ENCODE data around the gene OS9.

- TF ChIP-seq, protein P1, sequence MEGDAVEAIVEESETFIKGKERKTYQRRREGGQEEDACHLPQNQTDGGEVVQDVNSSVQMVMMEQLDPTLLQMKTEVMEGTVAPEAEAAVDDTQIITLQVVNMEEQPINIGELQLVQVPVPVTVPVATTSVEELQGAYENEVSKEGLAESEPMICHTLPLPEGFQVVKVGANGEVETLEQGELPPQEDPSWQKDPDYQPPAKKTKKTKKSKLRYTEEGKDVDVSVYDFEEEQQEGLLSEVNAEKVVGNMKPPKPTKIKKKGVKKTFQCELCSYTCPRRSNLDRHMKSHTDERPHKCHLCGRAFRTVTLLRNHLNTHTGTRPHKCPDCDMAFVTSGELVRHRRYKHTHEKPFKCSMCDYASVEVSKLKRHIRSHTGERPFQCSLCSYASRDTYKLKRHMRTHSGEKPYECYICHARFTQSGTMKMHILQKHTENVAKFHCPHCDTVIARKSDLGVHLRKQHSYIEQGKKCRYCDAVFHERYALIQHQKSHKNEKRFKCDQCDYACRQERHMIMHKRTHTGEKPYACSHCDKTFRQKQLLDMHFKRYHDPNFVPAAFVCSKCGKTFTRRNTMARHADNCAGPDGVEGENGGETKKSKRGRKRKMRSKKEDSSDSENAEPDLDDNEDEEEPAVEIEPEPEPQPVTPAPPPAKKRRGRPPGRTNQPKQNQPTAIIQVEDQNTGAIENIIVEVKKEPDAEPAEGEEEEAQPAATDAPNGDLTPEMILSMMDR (IDR thresholded peaks at IDR 0.05), result no peak
- no peak for TF ChIP-seq POLR2A (IDR thresholded peaks at IDR 0.05; ENCODE audit: low read depth)
Observed at GRCh38 chr12:57725851-57726150, 31.9 kb downstream of the OS9 start.

All from esophagus muscularis mucosa (tissue), 3 donors.